HUDEP-2 (cell line): ENCODE data around the gene NR2C2.

Experiments
- DNase-seq, 76 experiments: peaks; one replicate each; lab custom pipeline; 2025; ENCODE audit not compliant: unreplicated experiment in 76 of 76; lab: John Stamatoyannopoulos, UW

The NR2C2 gene

DNA sequence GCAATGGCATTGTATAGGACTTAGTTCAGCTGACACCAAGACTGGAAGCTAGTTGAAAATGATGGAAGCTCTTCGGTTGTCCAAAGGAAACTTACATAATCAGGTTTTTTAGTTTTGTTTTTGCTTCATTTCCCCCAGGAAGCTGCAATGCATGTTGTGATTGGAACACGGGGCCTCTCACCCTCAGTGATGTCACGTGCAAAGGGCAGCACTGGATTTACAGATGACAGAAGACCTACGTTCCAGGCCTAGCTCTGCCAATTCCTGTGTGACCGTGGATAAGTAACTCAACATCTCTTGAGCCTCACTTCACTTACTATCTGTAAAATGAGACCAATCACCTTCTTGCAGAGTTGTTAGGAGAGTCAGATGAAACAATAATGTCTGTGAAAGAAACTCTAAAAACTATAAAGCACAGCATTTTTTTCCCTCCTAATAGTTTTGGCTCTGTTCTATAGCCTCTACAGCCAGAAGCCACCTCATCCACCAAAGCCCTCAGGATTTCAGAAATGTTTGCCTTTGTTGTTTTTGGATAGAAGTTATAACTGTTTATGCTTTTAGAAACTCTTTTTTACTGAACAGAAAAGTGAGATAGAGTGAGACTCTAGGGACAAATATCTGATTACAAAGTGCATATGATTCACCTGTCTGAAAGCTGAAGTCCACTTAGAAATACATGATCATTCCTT lies 146.9 kb downstream of the NR2C2 start:
- no peak for DNase-seq

DNA sequence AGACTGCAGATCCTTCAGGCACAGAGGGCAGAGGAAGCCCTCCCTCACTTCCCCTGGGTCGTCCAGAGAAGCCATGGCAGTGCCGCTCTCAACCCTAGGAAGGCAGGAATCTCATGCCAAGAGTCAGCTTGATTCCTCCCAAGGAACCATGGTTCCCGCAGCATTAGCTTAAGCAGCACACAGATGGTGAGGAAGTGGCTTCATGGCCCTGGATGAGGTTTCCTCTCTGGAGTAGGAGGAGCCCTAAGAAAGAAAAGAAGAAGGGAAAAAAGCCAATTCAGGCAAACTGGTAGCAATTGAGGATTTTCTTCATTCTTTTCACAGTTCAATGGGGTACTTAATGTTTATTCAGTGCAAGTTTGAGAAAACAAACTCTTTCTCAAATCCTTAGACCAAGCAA lies 148.7 kb downstream of the NR2C2 start:
- no peak for DNase-seq

DNA sequence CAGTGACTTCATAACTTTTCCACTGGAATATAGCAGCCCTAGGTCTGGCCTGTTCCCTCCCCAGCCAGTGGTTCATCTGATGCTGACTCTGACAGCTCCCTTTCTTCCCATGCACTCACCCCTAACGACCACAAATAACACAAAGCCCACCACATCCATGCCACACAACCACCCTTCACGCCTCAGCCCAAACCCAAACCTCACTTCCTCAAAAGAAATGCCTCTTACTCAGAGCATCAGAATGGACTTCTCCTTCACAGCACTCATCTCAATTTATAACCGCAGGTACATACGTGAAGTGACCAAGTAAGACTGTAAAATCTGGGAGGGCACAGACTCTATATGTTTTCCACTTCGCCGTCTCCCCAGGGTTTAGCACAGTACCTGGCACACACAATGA lies 150.5 kb downstream of the NR2C2 start:
- peak in 4 of 76 experiments; percentile 2 to 12 (median 4) for DNase-seq
